IMR-90 (cell line): ENCODE data around the gene SCFD2. TPM values are rescaled to one million over a fixed set of nuclear protein-coding genes. Genes with fewer than 3 reads are reported as not detected.
A peak's percentile ranks its signal among the peaks of the same experiment; 100 is the strongest.

Experiments
- ATAC-seq: fragments of 200-7000 bp; cut with Tn5 transposase; 2 replicates; pipeline ENCODE4 v1.9.1; 2020; ENCODE audit warnings: low read depth, mild to moderate bottlenecking, moderate library complexity
- BruUV-seq: library from RNA; stranded (reverse); fragments of 400-500 nt; replicated peaks from 2 replicates; lab custom pipeline; 2021; lab: Mats Ljungman, UMichigan
- CTCF ChIA-PET: fragments of 300-600 bp; formaldehyde crosslinking; extraction: SDS; loops from one replicate; lab custom pipeline; 2021; ENCODE audit warnings: antibody characterized with exemption; lab: Yijun Ruan, JAX
- POLR2A ChIA-PET: fragments of 300-600 bp; sonication (Branson Sonifier 250); formaldehyde crosslinking; loops from one replicate; lab custom pipeline; 2022; ENCODE audit warnings: antibody characterized with exemption; ENCODE audit not compliant: unreplicated experiment; lab: Charles Lee
- DNase-seq: peaks from one replicate; pipeline ENCODE4 v3.0.0; 2013
- H2AFZ ChIP-seq: replicated peaks from 2 replicates; pipeline ENCODE3; 2013; ENCODE audit warnings: low read length, mild to moderate bottlenecking; ENCODE audit not compliant: poor library complexity
- H2AK5ac ChIP-seq: 2 replicates; pipeline ENCODE4 v1.6.1; 2013; ENCODE audit warnings: low read depth, low read length, inconsistent platforms
- H2AK9ac ChIP-seq: replicated peaks from 2 replicates; pipeline ENCODE3; 2013; ENCODE audit warnings: mild to moderate bottlenecking, low read depth, low read length, moderate library complexity; ENCODE audit not compliant: poor library complexity
- H2BK120ac ChIP-seq: 2 replicates; pipeline ENCODE4 v1.6.1; 2013; ENCODE audit warnings: low read depth, low read length, inconsistent platforms
- H2BK15ac ChIP-seq: 3 replicates; pipeline ENCODE4 v1.6.1; 2013; ENCODE audit warnings: low read depth, low read length, inconsistent platforms
- H2BK20ac ChIP-seq: 2 replicates; pipeline ENCODE4 v1.6.1; 2013; ENCODE audit warnings: low read depth, mild to moderate bottlenecking, inconsistent platforms, low read length, moderate library complexity
- H2BK5ac ChIP-seq: 2 replicates; pipeline ENCODE4 v1.6.1; 2013; ENCODE audit warnings: mild to moderate bottlenecking, low read depth, low read length, inconsistent platforms; ENCODE audit not compliant: poor library complexity, severe bottlenecking
- H3K14ac ChIP-seq: replicated peaks from 2 replicates; pipeline ENCODE4 v1.6.1; 2013; ENCODE audit warnings: low read depth, low read length, inconsistent platforms
- H3K18ac ChIP-seq: 2 replicates; pipeline ENCODE4 v1.6.1; 2013; ENCODE audit warnings: low read depth, low read length, control low read depth
- H3K23ac ChIP-seq: 2 replicates; pipeline ENCODE4 v1.6.1; 2013; ENCODE audit warnings: low read depth, low read length, inconsistent platforms
- H3K27ac ChIP-seq: 2 replicates; pipeline ENCODE4 v1.5.1; 2013; ENCODE audit warnings: mild to moderate bottlenecking, control low read depth, low read length; ENCODE audit not compliant: insufficient read depth
- H3K27me3 ChIP-seq: 2 replicates; pipeline ENCODE4 v1.6.1; 2013; ENCODE audit warnings: low read length; ENCODE audit not compliant: control insufficient read depth, insufficient read depth
- H3K36me3 ChIP-seq: 2 replicates; pipeline ENCODE4 v1.6.1; 2013; ENCODE audit warnings: low read length, mixed read lengths; ENCODE audit not compliant: control insufficient read depth, insufficient read depth
- H3K4ac ChIP-seq: 2 replicates; pipeline ENCODE4 v1.6.1; 2013; ENCODE audit warnings: low read depth, low read length, inconsistent platforms
- H3K4me1 ChIP-seq: 2 replicates; pipeline ENCODE4 v1.6.1; 2013; ENCODE audit warnings: low read length, mixed read lengths; ENCODE audit not compliant: control insufficient read depth, insufficient read depth
- H3K4me2 ChIP-seq: 2 replicates; pipeline ENCODE4 v1.6.1; 2013; ENCODE audit warnings: low read depth, mild to moderate bottlenecking, control low read depth, low read length, moderate library complexity
- H3K4me3 ChIP-seq: 2 replicates; pipeline ENCODE4 v1.5.1; 2013; ENCODE audit warnings: low read depth, mild to moderate bottlenecking, control low read depth, low read length, moderate library complexity; ENCODE audit not compliant: insufficient read depth
- H3K56ac ChIP-seq: 2 replicates; pipeline ENCODE4 v1.6.1; 2013; ENCODE audit warnings: low read length, inconsistent platforms; ENCODE audit not compliant: insufficient read depth; ENCODE audit errors: extremely low read depth
- H3K79me1 ChIP-seq, 2 experiments: 2 replicates each; pipeline ENCODE4 v1.6.1; 2013; ENCODE audit warnings: low read length in 2 of 2, inconsistent platforms in 1 of 2, low read depth in 1 of 2
- H3K9ac ChIP-seq: 2 replicates; pipeline ENCODE4 v1.6.1; 2013; ENCODE audit warnings: low read depth, low read length, control low read depth
- H3K9me1 ChIP-seq: 2 replicates; pipeline ENCODE4 v1.6.1; 2013; ENCODE audit warnings: low read length, inconsistent platforms; ENCODE audit not compliant: insufficient read depth
- H3K9me3 ChIP-seq: 2 replicates; pipeline ENCODE4 v1.6.1; 2013; ENCODE audit warnings: low read length; ENCODE audit not compliant: control insufficient read depth, insufficient read depth
- H4K20me1 ChIP-seq: 2 replicates; pipeline ENCODE4 v1.6.1; 2013; ENCODE audit warnings: low read length, inconsistent platforms; ENCODE audit not compliant: insufficient read depth
- H4K5ac ChIP-seq: 2 replicates; pipeline ENCODE4 v1.6.1; 2013; ENCODE audit warnings: mild to moderate bottlenecking, low read depth, low read length, control low read depth
- H4K8ac ChIP-seq, 2 experiments: 2 replicates each; pipeline ENCODE4 v1.6.1; 2013; ENCODE audit warnings: low read depth in 2 of 2, low read length in 2 of 2, control low read depth in 1 of 2, inconsistent platforms in 1 of 2
- H4K91ac ChIP-seq: 2 replicates; pipeline ENCODE4 v1.6.1; 2013; ENCODE audit warnings: low read depth, low read length, inconsistent platforms; ENCODE audit not compliant: insufficient read depth
- BHLHE40 ChIP-seq: fragments of 150-350 bp; IDR thresholded peaks from 2 replicates; pipeline ENCODE4 v1.6.1; 2016; ENCODE audit warnings: mild to moderate bottlenecking, low read depth, low read length
- CEBPB ChIP-seq: IDR thresholded peaks from 2 replicates; pipeline ENCODE4 v1.6.1; 2012; ENCODE audit warnings: low read depth, low read length, improper control_type of control experiment
- CHD1 ChIP-seq: IDR thresholded peaks from 2 replicates; pipeline ENCODE4 v1.6.1; 2012; ENCODE audit warnings: low read depth, low read length, improper control_type of control experiment
- FOS ChIP-seq: fragments of 150-350 bp; IDR thresholded peaks from 2 replicates; pipeline ENCODE4 v1.6.1; 2016; ENCODE audit warnings: low read depth, low read length
- MAFK ChIP-seq: IDR thresholded peaks from 2 replicates; pipeline ENCODE4 v1.6.1; 2012; ENCODE audit warnings: low read depth, low read length, improper control_type of control experiment
- MAZ ChIP-seq: IDR thresholded peaks from 2 replicates; pipeline ENCODE4 v1.6.1; 2012; ENCODE audit warnings: low read depth, mild to moderate bottlenecking, low read length, improper control_type of control experiment, moderate library complexity, borderline replicate concordance
- MXI1 ChIP-seq: IDR thresholded peaks from 2 replicates; pipeline ENCODE4 v1.6.1; 2012; ENCODE audit warnings: low read depth, mild to moderate bottlenecking, low read length, moderate library complexity, borderline replicate concordance
- NFE2L2 ChIP-seq: fragments of 150-350 bp; IDR thresholded peaks from 2 replicates; pipeline ENCODE4 v1.6.1; 2016; ENCODE audit warnings: low read depth, mild to moderate bottlenecking, low read length
- POLR2A ChIP-seq: IDR thresholded peaks from 2 replicates; pipeline ENCODE4 v1.6.1; 2012; ENCODE audit warnings: mild to moderate bottlenecking, low read depth, low read length
- RAD21 ChIP-seq: IDR thresholded peaks from 2 replicates; pipeline ENCODE4 v1.6.1; 2012; ENCODE audit warnings: low read length, improper control_type of control experiment
- RCOR1 ChIP-seq: IDR thresholded peaks from 2 replicates; pipeline ENCODE4 v1.6.1; 2012; ENCODE audit warnings: mild to moderate bottlenecking, low read length, improper control_type of control experiment; ENCODE audit not compliant: insufficient replicate concordance
- RFX5 ChIP-seq: IDR thresholded peaks from 2 replicates; pipeline ENCODE4 v1.8.0; 2012; ENCODE audit warnings: low read depth, mild to moderate bottlenecking, low read length, moderate library complexity
- SMC3 ChIP-seq: fragments of 150-350 bp; IDR thresholded peaks from 2 replicates; pipeline ENCODE4 v1.6.1; 2016; ENCODE audit warnings: low read depth, mild to moderate bottlenecking, antibody characterized with exemption, low read length, moderate library complexity
- WGBS, 2 experiments: methylation state at CpG; one replicate each; pipeline versions ENCODE4 v1.1.5 to v1.1.7; 2013; ENCODE audit warnings: missing lambda C conversion rate in 2 of 2; ENCODE audit not compliant: insufficient read length in 1 of 2; ENCODE audit errors: extremely low coverage in 2 of 2; 5-methylcytosine and 5-hydroxymethylcytosine counted together
- dilution Hi-C: fragments of 300-500 bp; cut with HindIII; formaldehyde crosslinking; loops from one replicate; pipeline ENCODE4 v1.14.3; 2018; ENCODE audit warnings: low sequenced_read_pairs; ENCODE audit not compliant: unreplicated experiment
- in situ Hi-C: fragments of 300-500 bp; cut with MboI; formaldehyde crosslinking; loops from 3 replicates; pipeline ENCODE4 v1.14.3; 2019; ENCODE audit warnings: low sequenced_read_pairs, inconsistent platforms, mixed read lengths
- intact Hi-C: fragments of 100-400 bp; cut with micrococcal nuclease; formaldehyde crosslinking; loops from 2 replicates; pipeline ENCODE4 v1.10.0; 2022
- polyA plus RNA-seq, 3 experiments: library from polyadenylated mRNA; depleted of rRNA; stranded (reverse); fragments of >200 nt; gene quantifications; 2 replicates each; pipeline ENCODE4 v1.2.3, GENCODE V29; 2012; ENCODE audit warnings: low replicate concordance in 1 of 3
- total RNA-seq: library from RNA; depleted of rRNA; stranded (reverse); fragments of >200 nt; gene quantifications from 2 replicates; pipeline ENCODE4 v1.2.3, GENCODE V29; 2012
- TF ChIP-seq, protein P1 (sequence below): fragments of 150-350 bp; IDR thresholded peaks from 2 replicates; pipeline ENCODE4 v1.6.1; 2017; ENCODE audit warnings: mild to moderate bottlenecking, antibody characterized with exemption, low read length, low read depth
- TF ChIP-seq, protein P2 (sequence below): fragments of 150-350 bp; IDR thresholded peaks from 2 replicates; pipeline ENCODE4 v1.6.1; 2016; ENCODE audit warnings: low read depth, mild to moderate bottlenecking, low read length, moderate library complexity, borderline replicate concordance
- TF ChIP-seq, protein P3 (sequence below): conservative IDR thresholded peaks from 2 replicates; pipeline ENCODE4 v1.5.1; 2012; ENCODE audit warnings: mild to moderate bottlenecking, low read depth, low read length, improper control_type of control experiment

SCFD2 gene
- total and polyA plus RNA-seq, 2 of the 4 experiments (the other 2 are of a cell fraction) = 18.9 to 62.4 TPM

GRCh38 chr4:52890521-52890791 lies 475.4 kb downstream of the SCFD2 start:
- Histone ChIP-seq H3K4me1 (peaks cover 21% of the 10 kb centered on the region), H3K9me1 (peaks cover 18% of the 10 kb centered on the region), H4K5ac (no peak overlapping the region), H4K91ac (no peak overlapping the region), H2AK9ac (no peak overlapping the region), H3K4me2 (no peak overlapping the region), H3K79me1 (0 out of 4 replicates have a peak, but pooled peaks cover 0 to 3% of the 10 kb centered on the region in 2 experiments), H3K36me3 (no peaks in the 10 kb centered on the region), H4K8ac (no peak overlapping the region), H3K27me3 (no peaks in the 10 kb centered on the region), H2BK5ac (no peak overlapping the region), H3K27ac (no peak overlapping the region), H3K23ac (no peak overlapping the region), H3K9ac (no peak overlapping the region), H3K18ac (no peak overlapping the region), H3K9me3 (peaks cover 2% of the 10 kb centered on the region; the same call in 1 of the 2 replicates), H4K20me1 (peaks cover 5% of the 10 kb centered on the region; the same call in 1 of the 2 replicates), H2BK15ac (no peak overlapping the region), H3K14ac (no peak overlapping the region), H2BK120ac (no peak overlapping the region), H2BK20ac (0 out of 2 replicates have a peak overlapping the region, but pooled peaks have one; percentile 49), H3K4me3 (no peak overlapping the region), H2AK5ac (no peak overlapping the region), H2AFZ (no peak overlapping the region), H3K4ac (no peak overlapping the region), H3K56ac (no peak overlapping the region)
- no CpG with 5 or more reads among the region's 1 CpG for WGBS, 2 experiments
- DNase-seq (no peak), ATAC-seq (no peak)
- BruUV-seq = no TSS peak
- POLR2A ChIA-PET = no interaction called here
- TF ChIP-seq SMC3 (no peak), MAFK (no peak), NFE2L2 (no peak), CEBPB (no peak), RFX5 (no peak), MXI1 (no peak), FOS (no peak), MAZ (no peak), RAD21 (no peak), POLR2A (no peak), CHD1 (no peak), RCOR1 (no peak), BHLHE40 (no peak)
- TF ChIP-seq, protein P1, sequence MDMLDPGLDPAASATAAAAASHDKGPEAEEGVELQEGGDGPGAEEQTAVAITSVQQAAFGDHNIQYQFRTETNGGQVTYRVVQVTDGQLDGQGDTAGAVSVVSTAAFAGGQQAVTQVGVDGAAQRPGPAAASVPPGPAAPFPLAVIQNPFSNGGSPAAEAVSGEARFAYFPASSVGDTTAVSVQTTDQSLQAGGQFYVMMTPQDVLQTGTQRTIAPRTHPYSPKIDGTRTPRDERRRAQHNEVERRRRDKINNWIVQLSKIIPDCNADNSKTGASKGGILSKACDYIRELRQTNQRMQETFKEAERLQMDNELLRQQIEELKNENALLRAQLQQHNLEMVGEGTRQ = no peak
- TF ChIP-seq, protein P2, sequence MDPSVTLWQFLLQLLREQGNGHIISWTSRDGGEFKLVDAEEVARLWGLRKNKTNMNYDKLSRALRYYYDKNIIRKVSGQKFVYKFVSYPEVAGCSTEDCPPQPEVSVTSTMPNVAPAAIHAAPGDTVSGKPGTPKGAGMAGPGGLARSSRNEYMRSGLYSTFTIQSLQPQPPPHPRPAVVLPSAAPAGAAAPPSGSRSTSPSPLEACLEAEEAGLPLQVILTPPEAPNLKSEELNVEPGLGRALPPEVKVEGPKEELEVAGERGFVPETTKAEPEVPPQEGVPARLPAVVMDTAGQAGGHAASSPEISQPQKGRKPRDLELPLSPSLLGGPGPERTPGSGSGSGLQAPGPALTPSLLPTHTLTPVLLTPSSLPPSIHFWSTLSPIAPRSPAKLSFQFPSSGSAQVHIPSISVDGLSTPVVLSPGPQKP = no peak
- TF ChIP-seq, protein P3, sequence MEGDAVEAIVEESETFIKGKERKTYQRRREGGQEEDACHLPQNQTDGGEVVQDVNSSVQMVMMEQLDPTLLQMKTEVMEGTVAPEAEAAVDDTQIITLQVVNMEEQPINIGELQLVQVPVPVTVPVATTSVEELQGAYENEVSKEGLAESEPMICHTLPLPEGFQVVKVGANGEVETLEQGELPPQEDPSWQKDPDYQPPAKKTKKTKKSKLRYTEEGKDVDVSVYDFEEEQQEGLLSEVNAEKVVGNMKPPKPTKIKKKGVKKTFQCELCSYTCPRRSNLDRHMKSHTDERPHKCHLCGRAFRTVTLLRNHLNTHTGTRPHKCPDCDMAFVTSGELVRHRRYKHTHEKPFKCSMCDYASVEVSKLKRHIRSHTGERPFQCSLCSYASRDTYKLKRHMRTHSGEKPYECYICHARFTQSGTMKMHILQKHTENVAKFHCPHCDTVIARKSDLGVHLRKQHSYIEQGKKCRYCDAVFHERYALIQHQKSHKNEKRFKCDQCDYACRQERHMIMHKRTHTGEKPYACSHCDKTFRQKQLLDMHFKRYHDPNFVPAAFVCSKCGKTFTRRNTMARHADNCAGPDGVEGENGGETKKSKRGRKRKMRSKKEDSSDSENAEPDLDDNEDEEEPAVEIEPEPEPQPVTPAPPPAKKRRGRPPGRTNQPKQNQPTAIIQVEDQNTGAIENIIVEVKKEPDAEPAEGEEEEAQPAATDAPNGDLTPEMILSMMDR = no peak
- in situ Hi-C loops = no loop called here
- intact Hi-C loops = loop anchor here (5.0 kb wide), 1 partner anchor 67 kb away; no protein-coding TSS in a partner anchor
- dilution Hi-C loops = no loop called here
- CTCF ChIA-PET = no interaction called here
